Spleen (tissue), 11 donors: ENCODE data around the gene SSBP1. TPM values are rescaled to one million over a fixed set of nuclear protein-coding genes. Genes with fewer than 3 reads are reported as not detected.

Source experiments
- DNase-seq: peaks from one replicate; pipeline ENCODE4 v3.0.0-alpha.2; 2020
- H3K27ac ChIP-seq, 8 donors: fragments of 200-600 bp; sonication (generic) in 7 of 8; 1 replicate in 4 of 8; 2 replicates in 4 of 8; pipeline versions ENCODE4 v1.5.0 to v1.8.0; 2016 to 2021; ENCODE audit warnings: inconsistent platforms in 4 of 8, mild to moderate bottlenecking in 4 of 8, moderate library complexity in 1 of 8
- H3K27me3 ChIP-seq, 7 donors: fragments of 200-600 bp; sonication (generic) in 6 of 7; replicated peaks in 1 of 7; 1 replicate in 4 of 7; 2 replicates in 3 of 7; pipeline versions ENCODE4 v1.5.0 to v1.8.0; 2016 to 2021; ENCODE audit warnings: inconsistent platforms in 3 of 7, mild to moderate bottlenecking in 1 of 7
- H3K36me3 ChIP-seq, 6 donors: fragments of 200-600 bp; sonication (generic) in 5 of 6; 1 replicate in 4 of 6; 2 replicates in 2 of 6; pipeline versions ENCODE4 v1.5.0 to v1.8.0; 2016 to 2021; ENCODE audit warnings: inconsistent platforms in 2 of 6
- H3K4me1 ChIP-seq, 6 donors: fragments of 200-600 bp; sonication (generic) in 5 of 6; 1 replicate in 3 of 6; 2 replicates in 3 of 6; pipeline versions ENCODE4 v1.5.0 to v1.8.0; 2016 to 2021; ENCODE audit warnings: inconsistent platforms in 3 of 6
- H3K4me3 ChIP-seq, 8 donors: fragments of 200-600 bp; sonication (generic) in 7 of 8; 1 replicate in 4 of 8; 2 replicates in 4 of 8; pipeline versions ENCODE4 v1.5.0 to v1.8.0; 2016 to 2021; ENCODE audit warnings: inconsistent platforms in 4 of 8, mild to moderate bottlenecking in 4 of 8, moderate library complexity in 2 of 8
- H3K9me3 ChIP-seq, 8 donors: fragments of 200-600 bp; sonication (generic) in 7 of 8; 1 replicate in 4 of 8; 2 replicates in 4 of 8; pipeline versions ENCODE4 v1.5.0 to v1.8.0; 2016 to 2021; ENCODE audit warnings: inconsistent platforms in 4 of 8
- CTCF ChIP-seq, 11 experiments: fragments of 200-600 bp in 7 of 11; fragments of 450-650 bp in 4 of 11; sonication (generic) in 4 of 11; IDR thresholded peaks in 8 of 11; conservative IDR thresholded peaks in 3 of 11; 1 replicate in 7 of 11; 2 replicates in 4 of 11; pipeline versions ENCODE4 v1.4.0 to v1.8.0; 2016 to 2021; ENCODE audit warnings: antibody characterized with exemption in 11 of 11, inconsistent platforms in 4 of 11, mild to moderate bottlenecking in 1 of 11
- POLR2A ChIP-seq, 3 donors: fragments of 450-650 bp; IDR thresholded peaks; one replicate each; pipeline ENCODE4 v1.5.1; 2017; ENCODE audit warnings: antibody characterized with exemption in 3 of 3, mild to moderate bottlenecking in 1 of 3
- POLR2AphosphoS5 ChIP-seq, 3 donors: sonication (generic); formaldehyde crosslinking; IDR thresholded peaks; one replicate each; pipeline ENCODE4 v1.5.1; 2017; ENCODE audit warnings: antibody characterized with exemption in 3 of 3
- WGBS, 5 donors: extraction: QIAGEN DNeasy Blood & Tissue Kit in 3 of 5; methylation state at CpG; one replicate each; pipeline versions ENCODE4 v1.1.5 to v1.1.7; 2013 to 2018; 5-methylcytosine and 5-hydroxymethylcytosine counted together
- intact Hi-C: fragments of 100-400 bp; cut with DNase I; formaldehyde crosslinking; loops from one replicate; pipeline ENCODE4 v1.15.0; 2023; ENCODE audit warnings: low total_unique reads
- polyA plus RNA-seq, 3 donors: library from polyadenylated mRNA; stranded (reverse); fragments of 200-250 nt; gene quantifications; one replicate each; pipeline ENCODE4 v1.2.1, GENCODE V29; 2013
- small RNA-seq, 4 donors: library from RNA; depleted of rRNA; stranded (forward); fragments of <200 nt; gene quantifications; one replicate each; pipeline ENCODE3, GENCODE V24; 2016
- total RNA-seq, 7 donors: library from RNA; depleted of rRNA in 3 of 7; stranded (reverse); fragments of >200 nt in 3 of 7; fragmentation: NEBNext Ultra II Directional in 4 of 7; extraction: Animal tissue kit (Norgen Biotek cat#: 25700) in 4 of 7; gene quantifications; one replicate each; pipeline versions ENCODE4 v1.1.0 to v1.2.1, GENCODE V29; 2016 to 2021
- donor health status: healthy with polysubstance abuse.
- donor health status: DM: no; HTN: no; CAD: no; lungs with moderate emphysema.
- donor health status: DM: no; HTN: no; CAD: no.
- donor health status: Bipolar disorder and iron deficiency.
- donor health status: healthy.
- donor health status: DM: no; HTN: no; CAD: no.
- donor health status: DM: yes; HTN: yes; CAD: no.

SSBP1 gene
- total and polyA plus RNA-seq, 10 donors = 69.3 to 185 (median 104) TPM

GRCh38 chr7:141792526-141792925 is 54.4 kb downstream of the SSBP1 start:
- Histone ChIP-seq H3K27ac (no peak overlapping the region), H3K9me3 (no peaks in the 10 kb centered on the region), H3K36me3 (peaks cover 0 to 35% (median 9%) of the 10 kb centered on the region in 6 donors), H3K27me3 (no peaks in the 10 kb centered on the region), H3K4me3 (no peak overlapping the region), H3K4me1 (no peaks in the 10 kb centered on the region)
- WGBS, 5 donors = 82 to 97% (median 88%) methylated on average over 2 of the region's 2 CpGs
- intact Hi-C loops = no loop called here
- TF ChIP-seq CTCF (IDR thresholded peaks at IDR 0.05 in 8 of 11, conservative IDR thresholded peaks at IDR 0.05 in 3 of 11) (no peak), POLR2AphosphoS5 (IDR thresholded peaks at IDR 0.05) (no peak), POLR2A (IDR thresholded peaks at IDR 0.05) (no peak)
- DNase-seq = no peak

Small RNAs within 50 kb of the gene (small RNA-seq; reads per million reads assigned to genes)
- 0 reads per million in 4 donors for gene RNU1-82P

Other genes with a start within 250 kb of the SSBP1 start
- gene AGK, start 186.9 kb upstream of the SSBP1 start, total RNA-seq = 10 to 100 TPM; 22.0 to 35.5 (median 27.8) TPM
- 10 to 100 TPM; 11.0 to 12.8 (median 12.1) TPM for gene AGK, start 186.9 kb upstream of the SSBP1 start, polyA plus RNA-seq
- gene DENND11, start 36.2 kb upstream of the SSBP1 start, total RNA-seq = 10 to 100 TPM; 37.9 to 68.4 (median 59.3) TPM
- 10 to 100 TPM in 1 of 3 donors, 1 to 10 TPM in 2; 7.6 to 14.4 (median 7.9) TPM for gene DENND11, start 36.2 kb upstream of the SSBP1 start, polyA plus RNA-seq
- gene WEE2, start 30.0 kb upstream of the SSBP1 start, total RNA-seq = not detected
- under 1 TPM in 1 of 3 donors, not detected in 2; 0.04 TPM for gene WEE2, start 30.0 kb upstream of the SSBP1 start, polyA plus RNA-seq
- gene TAS2R3, start 25.7 kb downstream of the SSBP1 start, total RNA-seq = 1 to 10 TPM; 1.5 to 9.3 (median 4.8) TPM
- gene TAS2R3, start 25.7 kb downstream of the SSBP1 start, polyA plus RNA-seq = not detected
- gene TAS2R4, start 38.3 kb downstream of the SSBP1 start, total RNA-seq = 1 to 10 TPM in 6 of 7 donors, under 1 TPM in 1; 0.94 to 4.8 (median 2.6) TPM
- under 1 TPM; 0.17 to 0.48 (median 0.17) TPM for gene TAS2R4, start 38.3 kb downstream of the SSBP1 start, polyA plus RNA-seq
- 1 to 10 TPM; 1.7 to 5.7 (median 2.9) TPM for gene TAS2R5, start 51.9 kb downstream of the SSBP1 start, total RNA-seq
- gene TAS2R5, start 51.9 kb downstream of the SSBP1 start, polyA plus RNA-seq = 1 to 10 TPM in 1 of 3 donors, under 1 TPM in 2; 0.58 to 1.0 (median 0.63) TPM
- gene PRSS37, start 103.1 kb downstream of the SSBP1 start, total RNA-seq = not detected
- not detected for gene PRSS37, start 103.1 kb downstream of the SSBP1 start, polyA plus RNA-seq
- gene OR9A4, start 178.0 kb downstream of the SSBP1 start, total RNA-seq = not detected
- gene OR9A4, start 178.0 kb downstream of the SSBP1 start, polyA plus RNA-seq = not detected
- gene CLEC5A, start 208.6 kb downstream of the SSBP1 start, total RNA-seq = 1 to 10 TPM in 5 of 7 donors, under 1 TPM in 2; 0.41 to 5.8 (median 1.5) TPM
- under 1 TPM; 0.09 to 0.48 (median 0.27) TPM for gene CLEC5A, start 208.6 kb downstream of the SSBP1 start, polyA plus RNA-seq
- not detected for gene TAS2R38, start 235.4 kb downstream of the SSBP1 start, total RNA-seq
- not detected for gene TAS2R38, start 235.4 kb downstream of the SSBP1 start, polyA plus RNA-seq